PFSK-1 (cell line): ENCODE measurements around the gene SLC17A9.

ENCODE experiments used
- FOXP2 ChIP-seq: optimal IDR thresholded peaks from 2 replicates; pipeline ENCODE3; 2011; ENCODE audit warnings: borderline replicate concordance, control low read depth, inconsistent platforms; ENCODE audit not compliant: insufficient read depth; ENCODE audit errors: extremely low read length, extremely low read depth
- POLR2AphosphoS5 ChIP-seq: IDR thresholded peaks from 2 replicates; pipeline ENCODE4 v1.6.1; 2012; ENCODE audit warnings: low read depth, mild to moderate bottlenecking, control low read depth, low read length, moderate library complexity
- SIN3A ChIP-seq: IDR thresholded peaks from 2 replicates; pipeline ENCODE4 v1.6.1; 2012; ENCODE audit warnings: mild to moderate bottlenecking, low read length, moderate library complexity, borderline replicate concordance; ENCODE audit not compliant: insufficient read depth
- TAF1 ChIP-seq: IDR thresholded peaks from 2 replicates; pipeline ENCODE4 v1.6.1; 2012; ENCODE audit warnings: low read length, control low read depth, borderline replicate concordance; ENCODE audit not compliant: insufficient read depth
- TF ChIP-seq, protein P1 (sequence below), 2 experiments: IDR thresholded peaks; 2 replicates each; pipeline versions ENCODE4 v1.6.1 to v1.8.0; 2011 to 2012; ENCODE audit warnings: low read depth in 2 of 2, low read length in 2 of 2, control low read depth in 1 of 2, inconsistent platforms in 1 of 2, mild to moderate bottlenecking in 1 of 2, moderate library complexity in 1 of 2; ENCODE audit not compliant: insufficient read depth in 1 of 2

SLC17A9 gene

DNA sequence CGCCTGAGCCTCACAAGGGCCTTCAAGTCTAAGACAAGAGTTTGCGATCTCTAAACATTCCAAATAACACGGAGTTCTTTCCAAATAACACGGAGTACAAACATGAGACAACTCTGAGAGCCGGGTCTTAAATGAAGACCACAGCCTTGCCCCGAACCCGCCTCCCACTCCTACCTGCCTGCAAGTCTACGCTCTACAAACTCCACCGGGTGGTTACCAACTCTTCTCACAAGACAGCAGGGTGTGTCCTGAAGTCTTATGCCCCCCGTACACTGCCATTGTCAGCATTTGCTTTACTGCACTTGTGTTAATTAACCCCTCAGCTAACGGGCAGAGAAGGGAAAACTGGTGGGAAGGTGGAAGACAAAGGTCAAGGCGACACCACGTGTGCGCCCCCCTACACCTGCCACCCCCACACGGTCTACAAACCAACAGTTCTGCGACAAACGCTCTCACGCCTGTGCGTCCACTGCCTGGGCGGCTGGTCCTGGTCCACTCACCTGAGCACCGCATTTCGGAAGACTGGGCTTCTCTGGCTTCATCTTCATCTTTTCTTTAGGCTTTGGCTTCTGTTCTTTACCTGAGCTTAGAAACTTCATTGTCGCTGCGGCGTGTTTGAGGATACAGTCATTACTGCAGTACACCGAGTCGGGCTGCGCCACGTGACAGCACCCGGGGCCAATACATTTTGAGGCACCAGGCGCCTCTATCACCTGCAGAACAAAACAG lies 45.7 kb upstream of the SLC17A9 start:
- TF ChIP-seq FOXP2 (no peak), SIN3A (no peak), TAF1 (no peak), POLR2AphosphoS5 (no peak)
- TF ChIP-seq, protein P1, sequence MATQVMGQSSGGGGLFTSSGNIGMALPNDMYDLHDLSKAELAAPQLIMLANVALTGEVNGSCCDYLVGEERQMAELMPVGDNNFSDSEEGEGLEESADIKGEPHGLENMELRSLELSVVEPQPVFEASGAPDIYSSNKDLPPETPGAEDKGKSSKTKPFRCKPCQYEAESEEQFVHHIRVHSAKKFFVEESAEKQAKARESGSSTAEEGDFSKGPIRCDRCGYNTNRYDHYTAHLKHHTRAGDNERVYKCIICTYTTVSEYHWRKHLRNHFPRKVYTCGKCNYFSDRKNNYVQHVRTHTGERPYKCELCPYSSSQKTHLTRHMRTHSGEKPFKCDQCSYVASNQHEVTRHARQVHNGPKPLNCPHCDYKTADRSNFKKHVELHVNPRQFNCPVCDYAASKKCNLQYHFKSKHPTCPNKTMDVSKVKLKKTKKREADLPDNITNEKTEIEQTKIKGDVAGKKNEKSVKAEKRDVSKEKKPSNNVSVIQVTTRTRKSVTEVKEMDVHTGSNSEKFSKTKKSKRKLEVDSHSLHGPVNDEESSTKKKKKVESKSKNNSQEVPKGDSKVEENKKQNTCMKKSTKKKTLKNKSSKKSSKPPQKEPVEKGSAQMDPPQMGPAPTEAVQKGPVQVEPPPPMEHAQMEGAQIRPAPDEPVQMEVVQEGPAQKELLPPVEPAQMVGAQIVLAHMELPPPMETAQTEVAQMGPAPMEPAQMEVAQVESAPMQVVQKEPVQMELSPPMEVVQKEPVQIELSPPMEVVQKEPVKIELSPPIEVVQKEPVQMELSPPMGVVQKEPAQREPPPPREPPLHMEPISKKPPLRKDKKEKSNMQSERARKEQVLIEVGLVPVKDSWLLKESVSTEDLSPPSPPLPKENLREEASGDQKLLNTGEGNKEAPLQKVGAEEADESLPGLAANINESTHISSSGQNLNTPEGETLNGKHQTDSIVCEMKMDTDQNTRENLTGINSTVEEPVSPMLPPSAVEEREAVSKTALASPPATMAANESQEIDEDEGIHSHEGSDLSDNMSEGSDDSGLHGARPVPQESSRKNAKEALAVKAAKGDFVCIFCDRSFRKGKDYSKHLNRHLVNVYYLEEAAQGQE (IDR thresholded peaks at IDR 0.05; ENCODE audit: insufficient read depth in 1 of 2, low read depth in 2 of 2, low read length in 2 of 2): no peak

DNA sequence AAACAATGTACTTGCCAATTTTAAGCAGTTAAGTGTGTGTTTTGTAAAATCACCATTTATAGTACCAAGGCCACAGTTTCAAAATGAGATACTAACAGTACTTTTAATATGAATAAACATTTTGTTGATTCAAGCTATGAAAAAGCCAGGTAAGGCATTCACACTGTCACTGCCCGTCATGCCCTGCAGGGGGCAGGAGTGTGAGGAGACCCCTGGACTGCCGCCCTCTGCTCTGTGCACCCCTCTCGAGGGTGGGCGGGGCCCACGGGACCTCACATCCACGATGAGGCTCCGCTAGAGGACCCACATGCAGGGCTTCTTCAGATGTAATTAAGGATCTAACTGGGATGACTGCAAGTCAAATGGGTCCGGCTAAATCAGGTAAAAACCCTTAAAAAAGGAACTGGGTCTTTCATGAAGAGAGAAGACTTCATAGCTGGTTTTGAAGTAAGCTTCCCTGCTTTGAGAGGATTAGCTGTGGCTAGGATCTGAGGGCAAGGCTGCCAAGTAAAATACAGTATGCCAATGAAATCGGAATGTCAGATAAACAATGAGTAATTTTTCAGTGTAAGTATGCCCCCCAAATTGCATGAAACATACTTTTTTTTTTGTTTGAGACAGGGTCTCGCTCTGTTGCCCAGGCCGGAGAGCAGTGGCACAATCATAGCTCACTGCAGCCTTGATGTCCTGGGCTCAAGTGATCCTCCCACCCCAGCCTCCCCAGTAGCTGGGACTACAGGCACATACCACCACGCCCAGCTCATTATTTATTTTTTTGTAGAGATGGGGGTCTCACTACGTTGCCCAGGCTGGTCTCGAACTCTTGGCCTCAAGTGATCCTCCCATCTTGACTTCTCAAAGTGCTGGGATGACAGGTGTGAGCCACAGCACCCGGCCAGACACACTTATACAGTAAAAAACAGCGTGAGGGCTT lies 44.9 kb upstream of the SLC17A9 start:
- TF ChIP-seq POLR2AphosphoS5: no peak
- no peak for TF ChIP-seq TAF1
- no peak for TF ChIP-seq FOXP2
- TF ChIP-seq, protein P1 (IDR thresholded peaks at IDR 0.05; ENCODE audit: insufficient read depth in 1 of 2, low read depth in 2 of 2, low read length in 2 of 2): no peak
- TF ChIP-seq SIN3A: no peak

DNA sequence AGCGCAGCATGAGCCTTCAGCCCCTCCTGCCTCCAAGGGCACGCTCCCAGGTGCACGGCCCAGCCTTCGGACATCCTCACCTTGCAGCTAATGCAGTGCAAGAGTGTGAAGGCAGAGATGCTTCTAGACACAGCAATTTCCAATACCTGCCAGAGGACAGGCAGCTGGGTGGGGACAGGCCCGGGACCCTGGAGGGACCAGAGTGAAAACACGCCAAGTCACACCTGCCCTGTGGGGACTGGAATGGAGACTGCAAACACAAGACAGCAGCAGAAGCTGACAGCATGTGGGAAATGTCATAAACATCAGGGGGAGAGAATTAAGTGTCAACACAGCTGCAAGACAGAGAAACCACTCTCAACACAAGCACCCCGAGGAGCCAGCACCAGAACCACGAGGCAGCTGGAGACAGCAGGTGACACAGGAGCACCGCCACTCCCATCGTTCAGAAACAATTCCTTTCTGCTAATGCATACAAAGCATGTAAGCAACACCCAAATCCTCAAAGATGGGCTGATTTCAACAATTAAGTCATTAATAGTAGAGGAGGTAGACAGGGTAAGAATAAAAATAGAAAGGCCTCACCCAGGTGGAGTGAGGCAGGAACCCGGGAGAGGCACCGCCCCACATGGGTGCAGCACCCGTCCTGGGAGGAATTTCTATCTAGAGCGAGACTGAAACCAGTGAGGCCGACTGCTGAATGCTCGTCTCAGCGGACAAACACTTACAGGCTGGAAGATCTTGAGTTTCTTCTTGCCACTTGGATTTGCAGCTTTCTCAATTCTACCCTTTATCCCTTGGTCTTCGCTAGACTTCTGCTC lies 43.3 kb upstream of the SLC17A9 start:
- TF ChIP-seq POLR2AphosphoS5 (no peak), FOXP2 (no peak), TAF1 (no peak), SIN3A (no peak)
- TF ChIP-seq, protein P1 (IDR thresholded peaks at IDR 0.05; ENCODE audit: insufficient read depth in 1 of 2, low read depth in 2 of 2, low read length in 2 of 2): no peak

DNA sequence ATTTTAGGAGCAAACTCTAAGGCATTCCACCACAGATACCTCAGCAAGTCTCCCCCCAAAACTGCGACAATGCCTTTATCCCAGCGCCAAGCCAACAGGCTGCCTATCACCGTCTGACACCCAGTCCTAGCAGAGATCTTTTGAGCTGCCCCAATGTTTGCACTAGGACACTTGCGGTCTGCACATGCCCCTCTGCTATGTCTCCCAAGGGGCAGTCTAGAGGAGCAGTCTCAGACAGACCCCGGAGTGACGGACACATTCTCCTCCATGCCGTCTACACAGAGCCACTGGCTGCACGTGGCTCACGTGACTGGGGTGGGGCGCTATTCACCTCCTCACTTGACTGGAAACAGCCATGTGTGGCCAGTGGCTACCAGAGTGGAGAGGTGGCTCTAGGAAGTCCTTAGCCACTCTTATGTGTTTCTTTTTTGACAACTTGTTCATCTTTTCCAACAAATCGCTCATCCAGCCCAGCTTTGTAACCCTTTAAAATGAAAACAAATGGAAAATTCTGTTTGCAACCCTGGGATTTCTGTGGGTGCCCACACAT lies 42.2 kb upstream of the SLC17A9 start:
- TF ChIP-seq, protein P1 (IDR thresholded peaks at IDR 0.05; ENCODE audit: insufficient read depth in 1 of 2, low read depth in 2 of 2, low read length in 2 of 2): no peak
- no peak for TF ChIP-seq TAF1
- no peak for TF ChIP-seq POLR2AphosphoS5
- no peak for TF ChIP-seq SIN3A
